Stimulated activated CD4-positive, alpha-beta T cell treated with anti-CD3 and anti-CD28 coated beads, Interleukin-1b, Interleukin-23, amount 100 ng/mL, for 1 hour (primary cell): ENCODE results near the gene MARCHF9.
A peak's percentile ranks its signal among the peaks of the same experiment; 100 is the strongest.
"Not testable (repeated sequence)": the region's sequence is repeated elsewhere in the genome, so short reads cannot be mapped to it uniquely, and the experiment has no call there.

ENCODE experiments used
- DNase-seq, 2 donors: peaks; one replicate each; pipeline ENCODE4 v3.0.0-alpha.2; 2020; ENCODE audit warnings: low read depth in 2 of 2

The MARCHF9 gene

DNA sequence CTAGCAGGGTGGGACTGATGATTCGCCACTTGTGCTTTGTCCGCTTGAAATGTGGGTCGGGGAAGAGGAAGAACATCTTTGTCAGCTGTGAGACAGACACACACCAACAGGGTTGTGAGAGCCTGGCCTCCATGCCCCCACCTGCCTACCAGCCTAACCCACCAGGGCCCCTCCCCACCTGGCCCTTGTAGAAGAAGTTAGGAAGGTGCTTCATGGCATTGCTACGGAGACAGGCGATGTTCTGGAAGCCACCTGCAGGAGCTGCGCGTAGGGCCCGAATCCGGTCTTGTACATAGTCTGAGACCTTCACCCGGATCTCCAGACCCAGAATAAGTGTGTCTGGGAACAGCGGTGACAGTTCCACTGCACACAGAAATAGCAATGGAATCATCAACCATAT lies 14.7 kb downstream of the MARCHF9 start:
- DNase-seq = no peak

DNA sequence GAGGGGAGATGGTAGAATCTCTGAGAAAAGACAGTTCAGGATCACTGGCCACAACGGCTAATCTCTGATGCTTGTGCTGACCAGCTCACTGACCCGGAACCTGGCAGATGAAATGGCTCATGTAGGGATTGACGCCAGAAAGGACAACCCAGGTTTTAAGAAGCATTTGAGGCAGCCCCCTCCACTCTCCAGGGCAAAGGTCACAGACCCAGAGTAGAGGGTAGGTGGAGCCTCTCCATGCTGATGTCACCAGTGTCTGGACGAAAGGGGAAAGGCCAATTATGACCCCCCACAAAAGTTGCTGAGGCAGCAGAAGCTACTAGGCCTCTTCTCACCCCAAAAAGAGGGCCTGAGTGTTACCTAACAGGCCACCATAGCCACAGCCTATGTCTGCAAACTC lies 15.8 kb downstream of the MARCHF9 start:
- no peak for DNase-seq

GRCh38 chr12:57771236-57771872 lies 16.5 kb downstream of the MARCHF9 start:
- DNase-seq = peak; percentile 34 to 87

GRCh38 chr12:57771873-57772428 lies 17.0 kb downstream of the MARCHF9 start, which contains the start of gene METTL1:
TSS of gene METTL1 (minus strand) at chr12:57772105. CDS start at chr12:57772083, 22 bp downstream.
- peak; percentile 60 to 84 for DNase-seq

DNA sequence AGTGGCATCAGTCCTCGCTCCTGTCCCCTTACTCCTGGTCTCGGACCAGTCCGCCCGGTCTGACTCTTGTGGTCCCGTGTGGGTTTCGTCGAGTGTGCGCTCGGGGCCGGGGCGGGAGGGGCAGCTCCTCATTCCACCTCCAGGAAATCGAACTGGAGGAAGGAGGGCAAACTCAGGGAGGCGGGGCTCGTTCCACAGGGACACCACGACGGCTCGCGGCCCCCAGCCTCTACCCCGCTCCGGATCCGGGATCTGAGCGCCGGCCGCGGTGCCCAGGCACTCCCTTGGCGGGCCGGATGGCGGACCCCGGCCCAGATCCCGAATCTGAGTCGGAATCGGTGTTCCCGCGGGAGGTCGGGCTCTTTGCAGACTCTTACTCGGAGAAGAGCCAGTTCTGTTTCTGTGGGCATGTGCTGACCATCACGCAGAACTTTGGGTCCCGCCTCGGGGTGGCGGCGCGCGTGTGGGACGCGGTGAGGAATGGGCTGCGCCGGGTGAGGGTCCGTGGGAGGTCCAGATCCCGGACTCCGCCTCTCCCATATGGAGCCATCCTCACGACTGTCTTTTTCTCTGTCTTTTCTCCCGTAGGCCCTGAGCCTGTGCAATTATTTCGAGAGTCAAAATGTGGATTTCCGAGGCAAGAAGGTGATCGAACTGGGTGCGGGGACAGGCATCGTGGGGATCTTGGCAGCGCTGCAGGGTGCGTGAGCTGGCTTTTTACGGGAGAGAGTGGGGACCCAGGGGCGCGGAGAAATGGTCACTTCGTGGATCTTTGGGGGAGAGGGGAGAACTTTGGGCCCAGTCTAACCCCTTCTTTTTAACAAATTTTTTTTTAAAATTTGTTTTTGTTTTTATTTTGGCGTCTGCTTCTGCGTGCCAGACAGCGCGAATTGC lies 17.8 kb downstream of the MARCHF9 start, which contains the start of gene EEF1AKMT3:
EEF1AKMT3 (plus strand) TSS at position 186 of the 894 bp plus-strand sequence; CDS start at position 297, 111 bp downstream.
- DNase-seq = no peak

- not testable (repeated sequence) for DNase-seq
Observed at GRCh38 chr12:57774634-57775033, 19.7 kb downstream of the MARCHF9 start.

GRCh38 chr12:57775044-57775443 lies 20.1 kb downstream of the MARCHF9 start:
- no peak for DNase-seq

- DNase-seq = no peak
Observed at GRCh38 chr12:57775563-57776246, 20.8 kb downstream of the MARCHF9 start.

- DNase-seq = no peak
Observed at GRCh38 chr12:57776247-57776587, 21.3 kb downstream of the MARCHF9 start.

- DNase-seq = no peak
Observed at GRCh38 chr12:57777367-57777766, 22.5 kb downstream of the MARCHF9 start.

DNA sequence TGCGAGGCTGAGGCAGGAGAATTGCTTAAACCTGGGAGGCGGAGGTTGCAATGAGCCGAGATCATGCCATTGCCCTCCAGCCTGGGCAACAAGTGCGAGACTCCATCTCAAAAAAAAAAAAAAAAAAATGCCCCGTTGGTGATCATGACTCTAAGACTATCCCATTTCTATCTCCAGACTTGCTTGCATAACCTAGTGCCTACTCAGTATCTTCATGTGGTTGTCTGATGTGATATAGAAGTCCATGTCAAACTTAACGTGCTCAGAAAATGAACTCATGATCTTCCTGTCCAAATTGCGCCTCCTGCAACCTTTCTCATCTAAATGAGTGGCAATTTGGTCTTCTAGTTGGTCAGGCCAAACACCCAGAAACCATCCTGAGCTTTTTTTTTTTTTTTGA lies 23.0 kb downstream of the MARCHF9 start:
- no peak for DNase-seq

DNA sequence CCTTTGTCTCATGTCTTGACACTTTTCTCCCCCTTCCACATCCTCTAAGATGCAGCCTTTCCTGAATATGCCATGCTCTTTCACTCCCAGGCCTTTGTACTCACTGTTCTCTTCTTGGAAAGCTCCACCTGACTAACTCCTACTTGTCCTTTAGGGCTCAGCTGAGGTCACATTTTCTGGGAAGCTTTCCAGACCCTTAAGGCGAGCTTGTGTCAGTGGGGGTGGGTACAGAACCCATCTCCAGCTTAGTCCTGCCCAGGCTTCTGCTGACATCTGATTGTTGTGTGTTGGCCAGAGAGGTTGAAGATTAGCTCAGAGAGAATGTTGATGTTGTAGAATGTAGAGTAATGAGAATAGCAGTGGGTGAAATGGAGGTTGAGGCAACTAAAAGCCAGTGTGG lies 24.8 kb downstream of the MARCHF9 start:
- DNase-seq = no peak

GRCh38 chr12:57780284-57780897 lies 25.5 kb downstream of the MARCHF9 start:
- no peak for DNase-seq

GRCh38 chr12:57781244-57781643 lies 26.3 kb downstream of the MARCHF9 start:
- DNase-seq = no peak

GRCh38 chr12:57781801-57782200 lies 26.9 kb downstream of the MARCHF9 start:
- DNase-seq = no peak

DNA sequence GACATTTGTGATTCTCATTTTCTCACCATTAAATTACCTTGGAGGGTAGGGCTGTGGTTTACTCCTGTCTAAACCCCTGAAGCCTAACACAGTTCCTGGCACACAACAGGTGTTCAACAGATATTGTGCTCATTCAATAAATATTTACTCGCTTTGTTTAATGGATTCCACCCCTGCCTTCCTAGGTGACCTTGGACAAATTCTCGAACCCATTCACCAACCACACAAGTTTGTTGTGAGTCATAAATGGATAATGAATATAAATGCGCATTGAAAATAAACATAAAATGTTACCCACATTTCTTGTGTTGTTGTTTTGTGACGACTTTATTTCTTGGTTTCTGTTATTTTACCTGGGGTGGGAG lies 27.3 kb downstream of the MARCHF9 start:
- no peak for DNase-seq

DNA sequence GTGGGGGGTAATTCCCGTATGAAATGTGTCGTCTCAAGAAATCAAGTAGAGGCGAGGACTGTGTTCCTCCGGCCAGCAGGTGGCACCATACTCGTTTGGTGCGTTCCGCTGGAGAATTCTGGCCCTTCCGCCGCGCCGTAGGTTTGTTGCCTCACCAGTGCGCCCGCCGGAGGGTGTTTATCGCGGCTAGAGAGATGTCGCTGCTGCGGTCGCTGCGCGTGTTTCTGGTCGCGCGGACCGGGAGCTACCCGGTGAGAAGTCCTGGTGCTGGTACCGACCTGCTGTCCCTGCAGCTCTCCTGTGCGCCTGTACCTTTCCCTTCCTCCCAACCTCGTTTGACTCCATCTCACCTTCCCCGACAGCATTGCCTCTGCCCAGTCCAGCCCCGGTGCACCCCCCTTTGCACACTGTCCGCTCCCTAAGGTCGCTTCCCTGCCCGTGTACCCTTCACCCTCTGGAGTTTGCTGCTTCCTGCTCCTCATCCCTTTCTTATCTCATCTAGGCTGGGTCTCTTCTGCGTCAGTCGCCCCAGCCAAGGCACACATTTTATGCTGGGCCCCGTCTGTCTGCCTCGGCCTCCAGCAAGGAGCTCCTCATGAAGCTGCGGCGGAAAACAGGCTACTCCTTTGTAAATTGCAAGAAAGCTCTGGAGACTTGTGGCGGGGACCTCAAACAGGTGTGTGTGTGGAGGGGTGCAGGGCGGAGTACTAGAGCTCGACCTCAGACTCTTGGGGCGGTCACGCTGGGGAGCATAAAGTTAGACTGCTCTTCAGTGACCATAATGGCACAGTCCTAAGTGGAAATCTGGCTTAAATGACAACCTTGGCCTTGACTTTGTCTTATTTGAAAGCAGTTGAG lies 27.9 kb downstream of the MARCHF9 start, which contains the start of gene TSFM:
TSFM (plus strand) TSS at position 180 of the 858 bp plus-strand sequence; CDS start at position 195, 15 bp downstream.
- DNase-seq = peak; percentile 90 to 96

DNA sequence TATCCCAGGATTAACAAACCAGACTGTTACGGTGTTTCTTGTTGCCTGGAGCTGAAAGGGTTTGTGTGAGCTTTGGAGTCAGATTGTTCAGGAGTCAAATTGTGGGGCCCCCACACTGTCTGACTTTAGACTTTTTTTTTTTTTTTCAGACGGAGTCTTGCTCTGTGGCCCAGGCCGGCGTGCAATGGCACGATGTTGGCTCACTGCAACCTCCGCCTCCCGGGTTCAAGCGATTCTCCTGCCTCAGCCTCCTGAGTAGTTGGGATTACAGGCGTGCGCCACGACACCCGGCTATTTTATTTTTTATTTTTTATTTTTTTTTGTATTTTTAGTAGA lies 28.5 kb downstream of the MARCHF9 start:
- no peak for DNase-seq

- DNase-seq = no peak
Observed at GRCh38 chr12:57783861-57784260, 29.0 kb downstream of the MARCHF9 start.

DNA sequence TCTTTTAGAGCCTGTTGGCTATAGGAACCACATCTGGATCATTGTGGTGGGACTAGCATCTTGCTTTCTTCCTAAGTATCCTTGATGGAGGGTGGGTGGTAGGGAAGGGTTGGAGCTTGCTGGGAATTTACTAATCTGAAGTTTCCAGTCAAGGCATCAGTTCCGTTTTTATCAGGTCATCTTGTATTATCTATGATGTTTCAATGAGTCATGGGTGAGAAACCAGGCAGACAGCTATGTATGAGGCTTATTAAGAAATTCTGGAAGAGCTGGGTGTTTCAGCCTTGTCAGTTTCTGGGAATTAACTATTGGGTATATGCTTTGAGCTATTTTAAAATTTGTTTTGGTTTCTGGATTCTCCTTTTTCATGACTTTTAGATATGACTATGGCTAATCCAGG lies 39.0 kb downstream of the MARCHF9 start:
- no peak for DNase-seq

DNA sequence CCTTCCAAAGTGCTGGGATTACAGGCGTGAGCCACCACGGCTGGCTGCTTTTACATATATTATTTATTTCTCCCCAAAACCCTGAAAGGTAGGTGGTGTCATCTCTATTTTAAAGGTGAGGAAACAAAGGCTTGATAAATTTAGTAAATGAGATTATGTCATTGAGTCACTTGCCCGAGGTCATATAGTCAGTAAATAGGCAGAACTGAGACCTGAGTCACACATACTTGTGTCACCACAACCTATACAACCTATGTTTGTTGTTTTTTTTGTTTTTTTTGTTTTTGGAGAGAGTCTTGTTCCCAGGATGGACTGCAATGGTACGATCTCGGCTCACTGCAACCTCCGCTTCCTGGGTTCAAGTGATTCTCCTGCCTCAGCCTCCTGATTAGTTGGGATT lies 40.5 kb downstream of the MARCHF9 start:
- DNase-seq = no peak
